ENCODE results near the gene MEIS1.

The MEIS1 gene

GRCh38 chr2:66563473-66563872 lies 128.5 kb downstream of the MEIS1 start:
- no peak for TF ChIP-seq CTCF (IDR thresholded peaks at IDR 0.05)

- no peak for TF ChIP-seq CTCF (IDR thresholded peaks at IDR 0.05)
These were observed 130.4 kb downstream of the MEIS1 start for GRCh38 chr2:66565291-66565690.

- no peak for TF ChIP-seq CTCF (IDR thresholded peaks at IDR 0.05)
These were observed 131.9 kb downstream of the MEIS1 start for GRCh38 chr2:66566726-66567399.

GRCh38 chr2:66567729-66568128 lies 132.8 kb downstream of the MEIS1 start:
- no peak for TF ChIP-seq CTCF (IDR thresholded peaks at IDR 0.05)

GRCh38 chr2:66568650-66569300 lies 133.8 kb downstream of the MEIS1 start:
- no peak for TF ChIP-seq CTCF (IDR thresholded peaks at IDR 0.05)

- TF ChIP-seq CTCF (IDR thresholded peaks at IDR 0.05): no peak
These were observed 134.5 kb downstream of the MEIS1 start for GRCh38 chr2:66569321-66569851.

GRCh38 chr2:66569974-66570373 lies 135.0 kb downstream of the MEIS1 start:
- no peak for TF ChIP-seq CTCF (IDR thresholded peaks at IDR 0.05)

Measured in LNCAP (cell line).